EH (cell line): ENCODE results near the gene CTNNA3.

Source experiments
- DNase-seq: peaks from one replicate; pipeline ENCODE4 v3.0.0-alpha.2; 2015; ENCODE audit warnings: low read depth

Gene CTNNA3

GRCh38 chr10:66929375-66929774 is 766.6 kb downstream of the CTNNA3 start:
- DNase-seq, result no peak

GRCh38 chr10:66928776-66929175 is 767.2 kb downstream of the CTNNA3 start:
- DNase-seq, result no peak

DNA sequence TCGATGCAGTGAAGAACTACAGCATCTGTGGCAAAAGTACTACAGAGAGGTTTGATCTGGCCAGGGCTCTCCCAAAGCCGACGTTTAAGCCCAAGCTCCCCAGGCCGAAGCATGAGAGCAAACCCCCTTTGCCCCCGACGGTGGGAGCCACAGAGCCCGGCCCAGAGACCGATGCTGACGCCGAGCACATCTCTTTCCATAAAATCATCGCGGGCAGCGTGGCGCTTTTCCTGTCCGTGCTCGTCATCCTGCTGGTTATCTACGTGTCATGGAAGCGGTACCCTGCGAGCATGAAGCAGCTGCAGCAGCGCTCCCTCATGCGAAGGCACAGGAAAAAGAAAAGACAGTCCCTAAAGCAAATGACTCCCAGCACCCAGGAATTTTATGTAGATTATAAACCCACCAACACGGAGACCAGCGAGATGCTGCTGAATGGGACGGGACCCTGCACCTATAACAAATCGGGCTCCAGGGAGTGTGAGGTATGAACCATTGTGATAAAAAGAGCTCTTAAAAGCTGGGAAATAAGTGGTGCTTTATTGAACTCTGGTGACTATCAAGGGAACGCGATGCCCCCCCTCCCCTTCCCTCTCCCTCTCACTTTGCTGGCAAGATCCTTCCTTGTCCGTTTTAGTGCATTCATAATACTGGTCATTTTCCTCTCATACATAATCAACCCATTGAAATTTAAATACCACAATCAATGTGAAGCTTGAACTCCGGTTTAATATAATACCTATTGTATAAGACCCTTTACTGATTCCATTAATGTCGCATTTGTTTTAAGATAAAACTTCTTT is 767.8 kb downstream of the CTNNA3 start:
- DNase-seq, result peak; percentile 10

DNA sequence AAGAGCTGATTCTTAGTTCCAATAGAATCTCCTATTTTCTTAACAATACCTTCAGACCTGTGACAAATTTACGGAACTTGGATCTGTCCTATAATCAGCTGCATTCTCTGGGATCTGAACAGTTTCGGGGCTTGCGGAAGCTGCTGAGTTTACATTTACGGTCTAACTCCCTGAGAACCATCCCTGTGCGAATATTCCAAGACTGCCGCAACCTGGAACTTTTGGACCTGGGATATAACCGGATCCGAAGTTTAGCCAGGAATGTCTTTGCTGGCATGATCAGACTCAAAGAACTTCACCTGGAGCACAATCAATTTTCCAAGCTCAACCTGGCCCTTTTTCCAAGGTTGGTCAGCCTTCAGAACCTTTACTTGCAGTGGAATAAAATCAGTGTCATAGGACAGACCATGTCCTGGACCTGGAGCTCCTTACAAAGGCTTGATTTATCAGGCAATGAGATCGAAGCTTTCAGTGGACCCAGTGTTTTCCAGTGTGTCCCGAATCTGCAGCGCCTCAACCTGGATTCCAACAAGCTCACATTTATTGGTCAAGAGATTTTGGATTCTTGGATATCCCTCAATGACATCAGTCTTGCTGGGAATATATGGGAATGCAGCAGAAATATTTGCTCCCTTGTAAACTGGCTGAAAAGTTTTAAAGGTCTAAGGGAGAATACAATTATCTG is 768.6 kb downstream of the CTNNA3 start:
- DNase-seq, result no peak

DNA sequence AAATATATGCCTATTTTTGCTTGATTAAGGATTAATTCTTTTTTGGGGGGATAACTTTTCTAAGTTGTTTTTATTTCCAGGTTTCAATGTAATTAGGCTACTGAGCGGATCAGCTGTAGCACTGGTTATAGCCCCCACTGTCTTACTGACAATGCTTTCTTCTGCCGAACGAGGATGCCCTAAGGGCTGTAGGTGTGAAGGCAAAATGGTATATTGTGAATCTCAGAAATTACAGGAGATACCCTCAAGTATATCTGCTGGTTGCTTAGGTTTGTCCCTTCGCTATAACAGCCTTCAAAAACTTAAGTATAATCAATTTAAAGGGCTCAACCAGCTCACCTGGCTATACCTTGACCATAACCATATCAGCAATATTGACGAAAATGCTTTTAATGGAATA is 769.2 kb downstream of the CTNNA3 start:
- DNase-seq, result no peak

GRCh38 chr10:66925896-66926715 is 769.9 kb downstream of the CTNNA3 start, which contains the start of gene LRRTM3:
LRRTM3 (plus strand) TSS chr10:66926036.
- DNase-seq, result peak; percentile 58

DNA sequence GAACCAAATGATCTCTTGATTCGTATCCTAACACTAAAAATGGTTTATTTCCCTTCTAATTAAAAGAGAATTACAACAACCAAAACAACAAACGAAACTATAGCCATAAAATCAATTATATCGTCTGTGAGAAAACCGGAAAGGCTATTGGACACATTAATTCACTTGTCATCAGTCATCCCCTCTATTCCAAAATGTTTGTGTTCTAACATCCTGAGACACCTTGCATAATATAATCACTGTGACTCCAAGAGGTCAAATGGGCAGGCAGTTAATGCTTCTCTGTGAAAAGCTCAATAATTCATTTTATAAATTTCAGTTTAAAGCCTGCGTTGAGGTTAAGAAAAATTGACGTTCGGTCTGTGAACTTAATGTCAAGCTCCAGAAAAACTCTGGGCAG is 770.6 kb downstream of the CTNNA3 start:
- DNase-seq, result no peak

DNA sequence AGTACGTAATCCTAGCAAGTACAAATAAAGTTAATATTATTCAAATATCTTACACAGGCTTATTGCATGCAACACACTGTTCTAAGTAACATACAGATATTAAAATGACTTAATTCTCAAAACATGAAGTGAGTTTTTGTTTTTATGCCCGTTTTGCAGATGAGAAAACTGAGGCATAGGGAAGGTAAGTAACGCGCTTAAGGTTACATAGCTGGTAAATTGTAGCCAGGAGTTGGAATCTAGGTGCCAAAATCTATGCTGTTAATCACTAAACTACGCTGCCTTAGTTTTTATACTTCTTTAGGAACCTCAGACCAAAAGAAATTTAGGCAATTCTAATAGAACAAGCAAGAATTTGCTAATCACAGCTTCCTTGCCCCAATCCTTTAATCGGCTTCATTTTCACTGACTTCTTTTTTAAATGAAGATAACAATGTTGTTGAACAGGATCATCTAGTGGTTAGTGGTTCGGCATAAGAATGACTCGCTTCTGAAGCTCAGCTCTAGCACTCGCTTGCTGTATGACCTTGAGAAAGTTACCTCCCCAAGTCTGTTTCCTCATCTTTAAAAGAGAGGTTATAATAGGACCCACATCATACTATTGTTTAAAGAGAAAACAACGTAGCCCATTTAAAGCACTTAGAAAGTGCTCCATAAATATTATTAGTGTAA is 771.2 kb downstream of the CTNNA3 start:
- no peak for DNase-seq

DNA sequence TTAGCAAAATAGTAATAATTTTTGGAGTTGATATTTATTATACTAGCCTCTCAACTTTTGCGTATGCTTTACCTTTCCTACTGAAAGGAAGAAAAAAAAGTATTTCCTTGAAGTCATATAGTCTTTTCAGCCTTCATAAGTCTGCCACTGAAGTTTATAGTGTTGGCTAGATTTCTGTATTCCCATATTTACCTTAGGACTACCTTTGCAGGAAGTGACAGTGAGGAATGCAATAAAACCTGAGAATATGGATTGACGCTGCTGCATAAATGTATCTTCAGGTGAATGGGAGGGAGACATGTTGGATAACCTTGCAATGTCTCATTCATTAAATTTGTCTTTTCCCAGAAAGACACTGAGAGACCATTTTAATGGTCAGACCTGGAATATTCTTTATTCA is 776.7 kb downstream of the CTNNA3 start:
- no peak for DNase-seq

GRCh38 chr10:66917104-66917503 is 778.9 kb downstream of the CTNNA3 start:
- no peak for DNase-seq

- DNase-seq, result no peak
These were observed 780.0 kb downstream of the CTNNA3 start for GRCh38 chr10:66916030-66916429.

GRCh38 chr10:66910671-66911070 is 785.3 kb downstream of the CTNNA3 start:
- DNase-seq, result no peak

GRCh38 chr10:66892871-66893270 is 803.1 kb downstream of the CTNNA3 start:
- DNase-seq, result no peak

GRCh38 chr10:66888237-66888636 is 807.8 kb downstream of the CTNNA3 start:
- no peak for DNase-seq

GRCh38 chr10:66886848-66887247 is 809.1 kb downstream of the CTNNA3 start:
- DNase-seq, result no peak

DNA sequence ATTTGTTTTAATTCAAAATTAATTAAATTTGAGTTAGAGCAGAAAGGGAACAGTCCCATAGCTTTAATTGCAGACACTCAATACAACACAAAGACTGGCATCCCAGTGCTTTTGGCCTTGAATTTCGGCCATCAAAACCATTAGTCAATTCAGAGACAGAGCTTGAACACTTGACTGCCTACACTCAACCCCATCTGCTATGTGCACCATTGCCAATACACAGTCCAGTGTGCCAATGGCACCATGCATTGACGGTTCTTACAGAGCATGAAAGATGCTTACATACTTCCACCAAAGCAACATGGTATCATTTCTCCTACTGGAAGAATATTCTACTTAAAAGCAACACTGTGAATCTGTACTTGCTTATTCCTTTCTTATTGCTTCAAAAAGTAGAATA is 813.7 kb downstream of the CTNNA3 start:
- DNase-seq, result no peak

GRCh38 chr10:66881814-66882213 is 814.2 kb downstream of the CTNNA3 start:
- no peak for DNase-seq

GRCh38 chr10:66880826-66881225 is 815.2 kb downstream of the CTNNA3 start:
- DNase-seq, result no peak

GRCh38 chr10:66880292-66880691 is 815.7 kb downstream of the CTNNA3 start:
- DNase-seq, result no peak

- no peak for DNase-seq
These were observed 818.6 kb downstream of the CTNNA3 start for GRCh38 chr10:66877361-66877760.

GRCh38 chr10:66869635-66870034 is 826.4 kb downstream of the CTNNA3 start:
- DNase-seq, result no peak

DNA sequence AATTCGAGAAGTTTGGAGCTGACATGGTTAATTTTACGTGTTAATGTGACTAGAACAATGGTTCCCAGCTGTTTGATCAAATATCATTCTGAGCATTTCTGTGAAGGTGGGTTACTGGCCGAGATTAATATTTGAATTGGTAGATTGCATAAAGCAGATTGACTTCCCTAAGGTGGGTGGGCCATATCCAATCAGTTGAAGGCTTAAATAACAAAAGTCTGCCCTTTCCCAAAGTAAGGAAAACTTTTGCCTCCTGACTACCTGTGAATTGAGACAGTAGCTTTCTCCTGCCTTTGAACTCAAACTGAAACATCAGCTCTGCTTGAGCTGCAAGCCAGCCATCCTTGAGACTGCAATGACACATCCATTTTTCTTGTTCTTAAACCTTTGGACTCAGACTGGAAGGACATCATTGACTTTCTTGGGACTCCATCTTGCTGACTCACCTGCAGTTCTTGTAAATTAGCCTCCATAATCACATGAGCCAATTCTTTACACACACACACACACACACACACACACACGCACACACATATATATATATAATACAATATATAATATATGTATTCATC is 833.2 kb downstream of the CTNNA3 start:
- no peak for DNase-seq
